G401.6 (cell line): ENCODE results near the gene CHDH.

Experiments
- FAIRE-seq: peaks from 2 replicates; lab custom pipeline; 2012; peaks lifted over from hg19 to GRCh38; lab: Jason Lieb, UNC

Gene CHDH

GRCh38 chr3:53807117-53807810, 39.0 kb downstream of the CHDH start:
- no peak for FAIRE-seq

- FAIRE-seq, result no peak
Measured at GRCh38 chr3:53806182-53807116, 39.8 kb downstream of the CHDH start.

GRCh38 chr3:53805463-53806159, 40.6 kb downstream of the CHDH start:
- FAIRE-seq, result no peak

GRCh38 chr3:53804697-53805462, 41.3 kb downstream of the CHDH start:
- FAIRE-seq, result no peak

- FAIRE-seq, result no peak
Measured at GRCh38 chr3:53803816-53804695, 42.2 kb downstream of the CHDH start.

- FAIRE-seq, result no peak
Measured at GRCh38 chr3:53803124-53803815, 42.9 kb downstream of the CHDH start.

- FAIRE-seq, result no peak
Measured at GRCh38 chr3:53802256-53802880, 43.9 kb downstream of the CHDH start.

GRCh38 chr3:53801319-53801718, 44.9 kb downstream of the CHDH start:
- no peak for FAIRE-seq

GRCh38 chr3:53800041-53800906, 45.9 kb downstream of the CHDH start:
- FAIRE-seq, result no peak

- no peak for FAIRE-seq
Measured at GRCh38 chr3:53799338-53799865, 46.8 kb downstream of the CHDH start.

GRCh38 chr3:53798144-53798543, 48.1 kb downstream of the CHDH start:
- FAIRE-seq, result no peak

- no peak for FAIRE-seq
Measured at GRCh38 chr3:53795789-53796560, 50.2 kb downstream of the CHDH start.

GRCh38 chr3:53795176-53795575, 51.0 kb downstream of the CHDH start:
- FAIRE-seq, result no peak

- FAIRE-seq, result no peak
Measured at GRCh38 chr3:53794597-53794996, 51.6 kb downstream of the CHDH start.

GRCh38 chr3:53792866-53793265, 53.4 kb downstream of the CHDH start:
- no peak for FAIRE-seq

- FAIRE-seq, result no peak
Measured at GRCh38 chr3:53791317-53791716, 54.9 kb downstream of the CHDH start.

GRCh38 chr3:53790470-53790869, 55.7 kb downstream of the CHDH start:
- no peak for FAIRE-seq

- FAIRE-seq, result no peak
Measured at GRCh38 chr3:53789459-53789858, 56.8 kb downstream of the CHDH start.
